Measurements from ENCODE around the gene MRPL28. TPM values are rescaled to one million over a fixed set of nuclear protein-coding genes. Genes with fewer than 3 reads are reported as not detected.

Gene MRPL28
- total and polyA plus RNA-seq, 2 donors (not counting 3 experiments of a cell fraction or from before 2014, with no cell fraction given) = 104 to 180 TPM

GRCh38 chr16:400061-400591 lies 29.8 kb upstream of the MRPL28 start:
- Histone ChIP-seq H4K20me1 (replicated peaks; ENCODE audit: control insufficient read depth, extremely low read depth, insufficient read depth, low read length) (no peaks in the 10 kb centered on the region), H3K27ac (ENCODE audit: insufficient read depth, low read depth, low read length) (no peak overlapping the region), H3K9ac (replicated peaks; ENCODE audit: extremely low read depth, insufficient read depth, low read length) (peak overlapping the region; percentile 60), H2AFZ (ENCODE audit: low read depth, low read length) (no peak overlapping the region), H3K27me3 (ENCODE audit: control insufficient read depth in 2 of 2, insufficient read depth in 2 of 2, low read length in 2 of 2) (no peaks in the 10 kb centered on the region), H3K4me1 (ENCODE audit: control insufficient read depth, extremely low read depth, insufficient read depth, low read length) (peaks cover 13% of the 10 kb centered on the region), H3K4me3 (replicated peaks in 1 of 3; ENCODE audit: insufficient read depth in 1 of 3, low read depth in 1 of 3, low read length in 3 of 3) (peak overlapping the region in 1 of 3 experiments; percentile 74), H3K36me3 (ENCODE audit: control insufficient read depth in 2 of 2, extremely low read depth in 1 of 2, insufficient read depth in 2 of 2, low read length in 2 of 2) (peaks cover 0 to 7% of the 10 kb centered on the region in 2 experiments), H3K9me1 (replicated peaks; ENCODE audit: control insufficient read depth, extremely low read depth, insufficient read depth, low read length) (no peaks in the 10 kb centered on the region), H3K9me3 (replicated peaks; ENCODE audit: control insufficient read depth, insufficient read depth, low read length) (no peaks in the 10 kb centered on the region), H3K79me2 (ENCODE audit: control insufficient read depth, insufficient read depth, low read length) (peaks cover 5% of the 10 kb centered on the region), H3K4me2 (ENCODE audit: insufficient read depth, low read length) (peak overlapping the region; percentile 59)
- DNase-seq (ENCODE audit: low read depth, low spot score) = no peak
- no peak for TF ChIP-seq FOS (IDR thresholded peaks at IDR 0.05; ENCODE audit: borderline replicate concordance, insufficient read depth, low read length)
- TSS peak; percentile 15 for BruUV-seq (replicated peaks)
- no peak for FAIRE-seq
- ChIA-PET POLR2A (no interaction called here), CTCF (interaction anchor here (0.9 to 1.6 kb wide), 2 partner anchors 9 to 96 kb away, joined by 4 read pairs; no protein-coding TSS in a partner anchor)
- dilution Hi-C loops (cut with MboI; ENCODE audit: extremely low pct_ligation_motif_present, low sequenced_read_pairs) (no loop called here), intact Hi-C loops (cut with micrococcal nuclease) (no loop called here)

GRCh38 chr16:399340-400019 lies 29.1 kb upstream of the MRPL28 start:
- Histone ChIP-seq H3K4me1 (ENCODE audit: control insufficient read depth, extremely low read depth, insufficient read depth, low read length) (peaks cover 13% of the 10 kb centered on the region), H3K79me2 (ENCODE audit: control insufficient read depth, insufficient read depth, low read length) (peaks cover 5% of the 10 kb centered on the region), H3K9ac (replicated peaks; ENCODE audit: extremely low read depth, insufficient read depth, low read length) (no peak overlapping the region), H3K36me3 (ENCODE audit: control insufficient read depth in 2 of 2, extremely low read depth in 1 of 2, insufficient read depth in 2 of 2, low read length in 2 of 2) (peaks cover 0 to 7% of the 10 kb centered on the region in 2 experiments), H3K9me1 (replicated peaks; ENCODE audit: control insufficient read depth, extremely low read depth, insufficient read depth, low read length) (no peaks in the 10 kb centered on the region), H3K9me3 (replicated peaks; ENCODE audit: control insufficient read depth, insufficient read depth, low read length) (no peaks in the 10 kb centered on the region), H3K4me3 (replicated peaks in 1 of 3; ENCODE audit: insufficient read depth in 1 of 3, low read depth in 1 of 3, low read length in 3 of 3) (no peak overlapping the region), H2AFZ (ENCODE audit: low read depth, low read length) (no peak overlapping the region), H3K27ac (ENCODE audit: insufficient read depth, low read depth, low read length) (no peak overlapping the region), H4K20me1 (replicated peaks; ENCODE audit: control insufficient read depth, extremely low read depth, insufficient read depth, low read length) (no peaks in the 10 kb centered on the region), H3K27me3 (ENCODE audit: control insufficient read depth in 2 of 2, insufficient read depth in 2 of 2, low read length in 2 of 2) (no peaks in the 10 kb centered on the region), H3K4me2 (ENCODE audit: insufficient read depth, low read length) (no peak overlapping the region)
- CTCF ChIA-PET = interaction anchor here (0.9 kb wide), 1 partner anchor 8 kb away, joined by 4 read pairs; no protein-coding TSS in a partner anchor
- no peak for TF ChIP-seq MYC (IDR thresholded peaks at IDR 0.05; ENCODE audit: low read depth, low read length)
- POLR2A ChIA-PET = no interaction called here
- dilution Hi-C loops (cut with MboI; ENCODE audit: extremely low pct_ligation_motif_present, low sequenced_read_pairs) = no loop called here
- DNase-seq (ENCODE audit: low read depth, low spot score) (no peak), FAIRE-seq (no peak)
- intact Hi-C loops (cut with micrococcal nuclease) = no loop called here
- BruUV-seq (replicated peaks) = no TSS peak

Data from endothelial cell of umbilical vein (primary cell).